Measurements from ENCODE around the gene ADAP1. TPM values are rescaled to one million over a fixed set of nuclear protein-coding genes. Genes with fewer than 3 reads are reported as not detected.
A peak's percentile ranks its signal among the peaks of the same experiment; 100 is the strongest.

The ADAP1 gene
- total RNA-seq, 2 experiments from 2014 or later: 6.8 to 7.2 TPM

DNA sequence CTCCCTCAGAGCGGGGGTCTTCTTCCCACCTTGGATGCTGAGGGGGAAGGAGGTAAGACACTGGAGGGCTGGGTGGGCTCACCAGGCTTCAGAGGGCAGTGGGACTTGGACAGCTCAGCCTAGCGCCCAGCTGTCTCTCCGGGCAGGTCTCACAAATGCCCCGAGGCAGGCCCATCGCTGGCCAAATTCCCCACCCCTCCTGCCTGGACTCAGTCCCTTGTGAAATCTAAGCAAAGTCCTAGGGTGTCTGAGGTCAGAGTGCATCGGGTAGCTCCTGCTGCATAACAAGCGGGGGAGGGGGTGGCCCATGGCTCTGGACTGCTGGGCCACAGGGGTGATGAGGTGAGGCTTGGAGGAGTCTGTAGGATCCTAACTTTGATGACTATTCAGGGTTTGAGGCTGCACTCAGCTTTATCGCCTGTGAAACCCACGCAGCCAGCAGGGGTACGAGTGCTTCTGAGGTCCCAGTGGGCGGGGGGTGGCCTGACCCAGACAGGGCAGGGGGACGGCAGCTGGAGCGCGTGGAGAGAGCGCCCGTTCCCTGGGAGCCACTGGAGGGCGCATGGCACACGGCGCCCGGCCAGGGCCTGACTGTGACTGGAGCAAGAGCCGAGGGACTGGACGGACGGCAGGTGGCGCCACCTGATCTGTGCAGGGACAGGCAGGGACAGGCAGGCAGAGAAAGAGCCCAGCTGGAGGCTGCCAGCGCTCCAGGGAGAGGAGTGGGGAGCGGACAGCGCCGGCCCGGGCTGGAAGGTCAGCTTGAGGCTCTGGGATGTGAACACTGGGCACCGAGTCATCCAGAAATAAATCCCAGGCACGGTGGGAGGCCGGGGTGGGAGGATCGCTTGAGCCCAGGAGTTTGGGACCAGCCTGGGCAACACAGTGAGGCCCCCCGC is 38.5 kb upstream of the ADAP1 start:
- peak; percentile 100 for ATAC-seq (ENCODE audit: poor library complexity)
- ChIA-PET POLR2A (interaction anchor here (0.6 to 2.4 kb wide), 6 partner anchors 18 to 73 kb away, joined by 3 to 38 read pairs (median 5); partner anchors contain the start of genes COX19 and GPR146), CTCF (interaction anchor here (0.6 to 9.5 kb wide), 49 partner anchors 10 to 425 kb away, joined by 3 to 220 read pairs (median 4); partner anchors contain the start of genes COX19, CYP2W1, GPR146 and SUN1)
- H3K27me3 ChIP-seq (ENCODE audit: control insufficient read depth in 1 of 2, insufficient read depth in 2 of 2, low read length in 2 of 2): peaks cover 3 to 6% of the 10 kb centered on the region in 2 experiments
- H3K27ac Mint-ChIP-seq: no peak overlapping the region
- no peaks in the 10 kb centered on the region for H3K36me3 Mint-ChIP-seq (ENCODE audit: low read depth)
- no peak overlapping the region for H3K27ac ChIP-seq (ENCODE audit: low read depth in 1 of 2, low read length in 2 of 2)
- peaks cover 6% of the 10 kb centered on the region for H3K4me1 Mint-ChIP-seq (ENCODE audit: low read depth)
- H3K4me3 Mint-ChIP-seq: no peak overlapping the region
- peaks cover 12% of the 10 kb centered on the region for H3K36me3 ChIP-seq (ENCODE audit: insufficient read depth, low read length)
- intact Hi-C loops (cut with DNase I, micrococcal nuclease): loop anchor here (1.0 to 2.0 kb wide), 3 partner anchors 72 to 184 kb away; no protein-coding TSS in a partner anchor
- TF ChIP-seq CTCF (IDR thresholded peaks at IDR 0.05): peak; percentile 100
- H3K9me3 Mint-ChIP-seq: no peaks in the 10 kb centered on the region
- no peak overlapping the region for H3K4me3 ChIP-seq (ENCODE audit: low read length)
- peaks cover 0 to 4% of the 10 kb centered on the region in 2 experiments for H3K9me3 ChIP-seq (ENCODE audit: control insufficient read depth in 1 of 2, insufficient read depth in 1 of 2, low read length in 2 of 2)
- peak; percentile 91 to 98 (median 94) for DNase-seq
- no peaks in the 10 kb centered on the region for H3K27me3 Mint-ChIP-seq
- peaks cover 12% of the 10 kb centered on the region for H3K4me1 ChIP-seq (ENCODE audit: insufficient read depth, low read length)

GRCh38 chr7:991729-992656 is 37.5 kb upstream of the ADAP1 start:
- Mint-ChIP-seq H3K4me3 (no peak overlapping the region), H3K36me3 (ENCODE audit: low read depth) (no peaks in the 10 kb centered on the region), H3K27me3 (no peaks in the 10 kb centered on the region), H3K27ac (no peak overlapping the region), H3K9me3 (no peaks in the 10 kb centered on the region), H3K4me1 (ENCODE audit: low read depth) (peaks cover 6% of the 10 kb centered on the region)
- peaks cover 8% of the 10 kb centered on the region for H3K36me3 ChIP-seq (ENCODE audit: insufficient read depth, low read length)
- ChIA-PET CTCF (interaction anchor here (1.2 to 9.5 kb wide), 9 partner anchors 18 to 185 kb away, joined by 3 to 220 read pairs (median 10); partner anchors contain the start of genes COX19 and GPR146), POLR2A (interaction anchor here (1.1 kb wide), 1 partner anchor 17 kb away, joined by 7 read pairs; the partner anchor contains the start of gene COX19)
- TF ChIP-seq CTCF (IDR thresholded peaks at IDR 0.05): no peak
- peaks cover 12% of the 10 kb centered on the region for H3K4me1 ChIP-seq (ENCODE audit: insufficient read depth, low read length)
- intact Hi-C loops (cut with DNase I, micrococcal nuclease): loop anchor here in 1 of 2 experiments (2.0 kb wide), 1 partner anchor 185 kb away; no protein-coding TSS in a partner anchor
- H3K27me3 ChIP-seq (ENCODE audit: control insufficient read depth in 1 of 2, insufficient read depth in 2 of 2, low read length in 2 of 2): peaks cover 10% of the 10 kb centered on the region in 2 experiments
- no peak overlapping the region for H3K27ac ChIP-seq (ENCODE audit: low read depth in 1 of 2, low read length in 2 of 2)
- ATAC-seq (ENCODE audit: poor library complexity): no peak
- peaks cover 0 to 4% of the 10 kb centered on the region in 2 experiments for H3K9me3 ChIP-seq (ENCODE audit: control insufficient read depth in 1 of 2, insufficient read depth in 1 of 2, low read length in 2 of 2)
- DNase-seq: no peak
- H3K4me3 ChIP-seq (ENCODE audit: low read length): no peak overlapping the region
